Measurements from ENCODE around the gene THAP7.

THAP7 gene

GRCh38 chr22:20999350-21000206 is 2.3 kb downstream of the THAP7 start:
- Histone ChIP-seq H2AFZ (ENCODE audit: low read length) (no peak overlapping the region), H3K14ac (ENCODE audit: low read length) (peak overlapping the region; percentile 21), H3K27ac (replicated peaks; ENCODE audit: low read length) (no peak overlapping the region), H2BK5ac (ENCODE audit: low read length) (no peak overlapping the region), H3K9me3 (replicated peaks in 1 of 2; ENCODE audit: control insufficient read depth in 2 of 2, insufficient read depth in 1 of 2, low read depth in 1 of 2, low read length in 2 of 2) (no peaks in the 10 kb centered on the region), H2BK12ac (ENCODE audit: low read length) (no peak overlapping the region), H3K36me3 (replicated peaks in 1 of 2; ENCODE audit: control insufficient read depth in 2 of 2, insufficient read depth in 2 of 2, low read length in 2 of 2) (peaks cover 47 to 59% of the 10 kb centered on the region in 2 donors), H3K4me3 (ENCODE audit: low read length in 2 of 2) (no peak overlapping the region), H4K91ac (ENCODE audit: low read depth, low read length, poor library complexity) (no peak overlapping the region), H3K18ac (ENCODE audit: low read length) (peak overlapping the region; percentile 38), H2BK120ac (ENCODE audit: low read depth, low read length) (no peak overlapping the region), H3K4ac (ENCODE audit: low read length) (peak overlapping the region; percentile 76), H2BK15ac (ENCODE audit: low read length) (peak overlapping the region; percentile 17), H3K27me3 (ENCODE audit: control insufficient read depth in 3 of 3, insufficient read depth in 3 of 3, low read depth in 1 of 3, low read length in 3 of 3) (no peaks in the 10 kb centered on the region), H3K4me1 (ENCODE audit: control insufficient read depth in 2 of 2, insufficient read depth in 1 of 2, low read depth in 1 of 2, low read length in 2 of 2) (peaks cover 15 to 21% of the 10 kb centered on the region in 2 donors), H3K79me1 (ENCODE audit: low read depth, low read length) (peaks cover 15% of the 10 kb centered on the region), H2AK5ac (ENCODE audit: low read depth, low read length) (no peak overlapping the region), H4K8ac (ENCODE audit: low read depth, low read length) (peak overlapping the region; percentile 1), H3K4me2 (ENCODE audit: insufficient read depth, low read length, poor library complexity, severe bottlenecking) (no peak overlapping the region), H3K9ac (ENCODE audit: low read depth, low read length, poor library complexity) (peak overlapping the region; percentile 83), H3K23ac (ENCODE audit: low read depth, low read length, poor library complexity) (peak overlapping the region; percentile 83)
- WGBS, 2 donors (ENCODE audit: extremely low coverage in 2 of 2, insufficient read length in 2 of 2, insufficient replicate concordance in 1 of 2), result no CpG with 5 or more reads among the region's 27 CpGs
- no peak for DNase-seq (ENCODE audit: low spot score)

GRCh38 chr22:20998411-20999336 is 3.2 kb downstream of the THAP7 start:
- Histone ChIP-seq H3K4me2 (ENCODE audit: insufficient read depth, low read length, poor library complexity, severe bottlenecking) (no peak overlapping the region), H3K4ac (ENCODE audit: low read length) (no peak overlapping the region), H3K14ac (ENCODE audit: low read length) (no peak overlapping the region), H2BK12ac (ENCODE audit: low read length) (no peak overlapping the region), H2BK5ac (ENCODE audit: low read length) (no peak overlapping the region), H4K8ac (ENCODE audit: low read depth, low read length) (no peak overlapping the region), H3K79me1 (ENCODE audit: low read depth, low read length) (peaks cover 15% of the 10 kb centered on the region), H2AFZ (ENCODE audit: low read length) (no peak overlapping the region), H3K4me3 (ENCODE audit: low read length in 2 of 2) (peak overlapping the region in 1 of 2 donors; percentile 31), H3K9ac (ENCODE audit: low read depth, low read length, poor library complexity) (no peak overlapping the region), H3K27ac (replicated peaks; ENCODE audit: low read length) (no peak overlapping the region), H3K27me3 (ENCODE audit: control insufficient read depth in 3 of 3, insufficient read depth in 3 of 3, low read depth in 1 of 3, low read length in 3 of 3) (no peaks in the 10 kb centered on the region), H4K91ac (ENCODE audit: low read depth, low read length, poor library complexity) (no peak overlapping the region), H3K9me3 (replicated peaks in 1 of 2; ENCODE audit: control insufficient read depth in 2 of 2, insufficient read depth in 1 of 2, low read depth in 1 of 2, low read length in 2 of 2) (no peaks in the 10 kb centered on the region), H3K23ac (ENCODE audit: low read depth, low read length, poor library complexity) (no peak overlapping the region), H2BK120ac (ENCODE audit: low read depth, low read length) (no peak overlapping the region), H3K36me3 (replicated peaks in 1 of 2; ENCODE audit: control insufficient read depth in 2 of 2, insufficient read depth in 2 of 2, low read length in 2 of 2) (peaks cover 47 to 64% of the 10 kb centered on the region in 2 donors), H3K18ac (ENCODE audit: low read length) (no peak overlapping the region), H2BK15ac (ENCODE audit: low read length) (no peak overlapping the region), H3K4me1 (ENCODE audit: control insufficient read depth in 2 of 2, insufficient read depth in 1 of 2, low read depth in 1 of 2, low read length in 2 of 2) (peaks cover 14 to 20% of the 10 kb centered on the region in 2 donors), H2AK5ac (ENCODE audit: low read depth, low read length) (no peak overlapping the region)
- no CpG with 5 or more reads among the region's 7 CpGs for WGBS, 2 donors (ENCODE audit: extremely low coverage in 2 of 2, insufficient read length in 2 of 2, insufficient replicate concordance in 1 of 2)
- no peak for DNase-seq (ENCODE audit: low spot score)

GRCh38 chr22:20997536-20998257 is 4.2 kb downstream of the THAP7 start:
- Histone ChIP-seq H3K23ac (ENCODE audit: low read depth, low read length, poor library complexity) (peak overlapping the region; percentile 89), H2BK12ac (ENCODE audit: low read length) (no peak overlapping the region), H3K4me3 (ENCODE audit: low read length in 2 of 2) (no peak overlapping the region), H3K36me3 (replicated peaks in 1 of 2; ENCODE audit: control insufficient read depth in 2 of 2, insufficient read depth in 2 of 2, low read length in 2 of 2) (peaks cover 54 to 73% of the 10 kb centered on the region in 2 donors), H3K18ac (ENCODE audit: low read length) (no peak overlapping the region), H2AK5ac (ENCODE audit: low read depth, low read length) (no peak overlapping the region), H2AFZ (ENCODE audit: low read length) (no peak overlapping the region), H3K4me1 (ENCODE audit: control insufficient read depth in 2 of 2, insufficient read depth in 1 of 2, low read depth in 1 of 2, low read length in 2 of 2) (peaks cover 10 to 12% of the 10 kb centered on the region in 2 donors), H2BK120ac (ENCODE audit: low read depth, low read length) (no peak overlapping the region), H2BK5ac (ENCODE audit: low read length) (no peak overlapping the region), H3K4me2 (ENCODE audit: insufficient read depth, low read length, poor library complexity, severe bottlenecking) (no peak overlapping the region), H3K4ac (ENCODE audit: low read length) (no peak overlapping the region), H3K9me3 (replicated peaks in 1 of 2; ENCODE audit: control insufficient read depth in 2 of 2, insufficient read depth in 1 of 2, low read depth in 1 of 2, low read length in 2 of 2) (no peaks in the 10 kb centered on the region), H4K8ac (ENCODE audit: low read depth, low read length) (no peak overlapping the region), H3K79me1 (ENCODE audit: low read depth, low read length) (peaks cover 15% of the 10 kb centered on the region), H3K9ac (ENCODE audit: low read depth, low read length, poor library complexity) (no peak overlapping the region), H3K27ac (replicated peaks; ENCODE audit: low read length) (no peak overlapping the region), H4K91ac (ENCODE audit: low read depth, low read length, poor library complexity) (peak overlapping the region; percentile 22), H2BK15ac (ENCODE audit: low read length) (no peak overlapping the region), H3K14ac (ENCODE audit: low read length) (no peak overlapping the region), H3K27me3 (ENCODE audit: control insufficient read depth in 3 of 3, insufficient read depth in 3 of 3, low read depth in 1 of 3, low read length in 3 of 3) (no peaks in the 10 kb centered on the region)
- no CpG with 5 or more reads among the region's 13 CpGs for WGBS, 2 donors (ENCODE audit: extremely low coverage in 2 of 2, insufficient read length in 2 of 2, insufficient replicate concordance in 1 of 2)
- no peak for DNase-seq (ENCODE audit: low spot score)

Measured in neuronal stem cell (in vitro differentiated cells).